CD8-positive, alpha-beta memory T cell (primary cell): ENCODE measurements around the gene EIF5A. TPM values are rescaled to one million over a fixed set of nuclear protein-coding genes. Genes with fewer than 3 reads are reported as not detected.

ENCODE experiments used
- CTCF ChIA-PET: fragments of 350-600 bp; sonication (Branson Sonifier 250); formaldehyde crosslinking; loops from one replicate; lab custom pipeline; 2021; ENCODE audit warnings: antibody characterized with exemption; lab: Charles Lee
- POLR2A ChIA-PET: fragments of 350-600 bp; sonication (Branson Sonifier 250); formaldehyde crosslinking; loops from one replicate; lab custom pipeline; 2021; ENCODE audit warnings: antibody characterized with exemption; lab: Charles Lee
- DNase-seq, 5 donors: peaks; one replicate each; pipeline versions ENCODE4 v3.0.0 to v3.0.0-alpha.2; 2020 to 2022; ENCODE audit warnings: mixed read lengths in 1 of 5
- H3K27ac ChIP-seq: one replicate; pipeline ENCODE4 v1.7.0; 2013; ENCODE audit warnings: low read depth, mild to moderate bottlenecking, low read length, moderate library complexity
- H3K27me3 ChIP-seq: 2 replicates; pipeline ENCODE4 v1.7.0; 2013; ENCODE audit warnings: low read length, mild to moderate bottlenecking; ENCODE audit not compliant: insufficient read depth, poor library complexity, severe bottlenecking
- H3K36me3 ChIP-seq: 2 replicates; pipeline ENCODE4 v1.7.0; 2013; ENCODE audit warnings: mild to moderate bottlenecking, low read length, moderate library complexity; ENCODE audit not compliant: insufficient read depth
- H3K4me1 ChIP-seq: 2 replicates; pipeline ENCODE4 v1.7.0; 2013; ENCODE audit warnings: mild to moderate bottlenecking, low read length, moderate library complexity; ENCODE audit not compliant: insufficient read depth
- H3K4me3 ChIP-seq: 2 replicates; pipeline ENCODE4 v1.7.0; 2013; ENCODE audit warnings: mild to moderate bottlenecking, low read length
- H3K9me3 ChIP-seq: 2 replicates; pipeline ENCODE4 v1.7.0; 2013; ENCODE audit warnings: mild to moderate bottlenecking, low read length
- H3K27ac Mint-ChIP-seq, 8 donors: one replicate each; pipeline ENCODE4 v1.8.0; 2020 to 2021; ENCODE audit warnings: mixed read lengths in 8 of 8, mild to moderate bottlenecking in 6 of 8, inconsistent platforms in 3 of 8, moderate library complexity in 3 of 8
- H3K27me3 Mint-ChIP-seq, 2 donors: one replicate each; pipeline ENCODE4 v1.8.0; 2020 to 2021; ENCODE audit warnings: mixed read lengths in 2 of 2, mild to moderate bottlenecking in 1 of 2, moderate library complexity in 1 of 2
- H3K36me3 Mint-ChIP-seq, 3 donors: one replicate each; pipeline ENCODE4 v1.8.0; 2020 to 2021; ENCODE audit warnings: mixed read lengths in 3 of 3, inconsistent platforms in 1 of 3, mild to moderate bottlenecking in 1 of 3
- H3K4me1 Mint-ChIP-seq, 3 donors: one replicate each; pipeline ENCODE4 v1.8.0; 2020 to 2021; ENCODE audit warnings: mixed read lengths in 3 of 3, inconsistent platforms in 1 of 3, mild to moderate bottlenecking in 1 of 3
- H3K4me3 Mint-ChIP-seq, 7 donors: one replicate each; pipeline ENCODE4 v1.8.0; 2020 to 2021; ENCODE audit warnings: mixed read lengths in 7 of 7, mild to moderate bottlenecking in 6 of 7, moderate library complexity in 4 of 7, inconsistent platforms in 2 of 7
- H3K9me3 Mint-ChIP-seq, 5 donors: one replicate each; pipeline ENCODE4 v1.8.0; 2020 to 2022; ENCODE audit warnings: mixed read lengths in 5 of 5, mild to moderate bottlenecking in 3 of 5, moderate library complexity in 2 of 5, inconsistent platforms in 1 of 5
- polyA plus RNA-seq: library from polyadenylated mRNA; unstranded; fragments of 300-500 nt; fragmentation: Illumina TruSeq; gene quantifications from one replicate; pipeline ENCODE4 v1.2.3, GENCODE V29; 2021
- total RNA-seq, 2 experiments: library from RNA; stranded (reverse); gene quantifications; one replicate each; pipeline ENCODE4 v1.2.3, GENCODE V29; 2021

EIF5A gene
- total and polyA plus RNA-seq, 3 experiments from 2014 or later: 230 to 1,595 (median 1,533) TPM

DNA sequence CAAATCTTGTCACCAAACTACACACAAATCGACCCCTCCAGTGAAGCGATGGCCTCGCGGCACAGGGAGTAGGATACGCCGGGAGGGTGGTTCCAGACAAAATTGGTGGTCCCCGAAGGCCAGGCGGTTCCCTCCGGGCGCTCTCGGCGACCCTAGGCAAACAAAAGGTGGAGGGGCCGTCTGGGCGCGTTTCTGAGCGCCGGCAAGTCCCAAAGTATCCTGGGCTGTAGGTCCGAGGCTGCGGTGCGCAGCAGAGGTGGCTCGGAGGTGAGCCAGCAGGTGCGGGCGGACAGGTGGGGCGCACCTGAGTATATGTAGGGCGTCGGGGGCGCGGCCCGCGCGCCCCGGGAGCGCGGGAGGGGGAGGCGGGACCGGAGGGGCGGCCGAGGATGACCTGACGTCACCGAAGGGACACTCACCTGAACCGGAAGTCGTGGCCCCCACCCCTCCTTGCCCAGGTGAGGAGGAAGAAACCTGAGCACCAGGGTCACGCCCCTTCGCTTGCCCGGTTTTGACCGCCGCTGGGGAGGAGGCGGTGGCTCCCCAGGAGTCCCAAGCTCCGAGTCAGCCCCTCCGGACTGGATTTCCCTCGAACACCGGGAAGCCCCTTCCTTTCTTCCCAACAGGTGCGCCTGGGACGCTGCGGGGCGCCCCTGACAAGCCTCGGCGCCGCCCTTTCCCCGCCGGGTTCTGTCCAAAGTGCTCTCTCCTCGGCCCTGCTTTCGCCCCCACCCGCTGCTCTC is 45.1 kb upstream of the EIF5A start, which contains the start of gene CLDN7:
Gene CLDN7 (minus strand): TSS at position 287 of the 743 bp plus-strand sequence. CDS start 435 bp downstream, outside the sequence.
- POLR2A ChIA-PET: interaction anchor here (0.6 to 1.1 kb wide), 3 partner anchors 20 to 26 kb away, joined by 3 to 6 read pairs (median 3); no protein-coding TSS in a partner anchor
- DNase-seq: peak in 1 of 5 donors; percentile 34

DNA sequence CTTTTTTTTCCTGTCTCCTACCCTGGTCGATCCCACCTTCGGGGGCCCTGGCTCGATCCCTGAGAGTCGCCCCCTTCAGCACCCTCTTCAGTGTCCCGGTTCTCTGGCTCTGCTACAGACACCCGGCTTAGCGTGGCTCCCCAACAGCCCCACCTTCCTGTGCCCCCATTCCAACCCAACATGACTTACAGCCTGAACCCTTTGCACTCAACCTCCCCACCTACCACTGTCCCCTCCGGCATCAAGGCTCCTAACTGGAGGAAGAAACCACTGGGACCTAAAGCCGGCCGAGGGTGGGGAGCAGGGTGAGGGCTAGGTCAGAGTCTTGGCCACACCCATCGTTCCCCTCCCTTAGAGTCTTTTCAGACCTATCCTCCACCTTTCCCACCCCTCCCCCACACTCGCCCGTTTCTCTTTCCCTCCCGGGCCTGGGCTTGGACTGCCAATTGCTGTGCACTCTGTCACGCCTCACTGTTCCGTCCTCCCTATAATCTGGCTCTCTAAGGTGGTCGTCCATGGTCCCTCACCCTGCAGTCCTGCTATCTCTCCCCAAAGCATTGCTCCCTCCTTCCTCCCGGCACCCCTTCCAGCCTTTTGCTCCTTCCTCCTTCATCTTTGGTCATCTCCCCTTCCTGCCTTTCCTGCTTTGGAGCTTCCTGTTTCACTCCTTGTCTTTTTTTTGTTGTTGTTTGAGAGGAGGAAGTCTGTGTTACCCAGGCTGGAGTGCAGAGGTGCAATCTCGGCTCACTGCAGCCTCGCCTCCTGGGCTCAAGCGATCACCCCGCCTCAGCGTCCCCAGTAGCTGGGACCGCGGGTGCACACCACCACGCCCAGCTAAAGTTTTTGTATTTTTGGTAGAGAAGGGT is 44.3 kb upstream of the EIF5A start:
- H3K27ac ChIP-seq: peak overlapping the region; percentile 28
- no peaks in the 10 kb centered on the region for H3K9me3 ChIP-seq
- H3K4me3 ChIP-seq: peak overlapping the region; percentile 24
- ChIA-PET CTCF (interaction anchor here (1.0 kb wide), 1 partner anchor 74 kb away, joined by 3 read pairs; no protein-coding TSS in a partner anchor), POLR2A (interaction anchor here (0.6 kb wide), 1 partner anchor 25 kb away, joined by 4 read pairs; no protein-coding TSS in a partner anchor)
- Mint-ChIP-seq H3K27ac (peak overlapping the region in 7 of 8 donors; percentile 8 to 91 (median 73)), H3K36me3 (peaks cover 0 to 14% (median 0%) of the 10 kb centered on the region in 3 donors), H3K4me1 (peaks cover 21 to 32% (median 23%) of the 10 kb centered on the region in 3 donors), H3K4me3 (peak overlapping the region; percentile 81 to 89 (median 85)), H3K27me3 (peaks cover 8% of the 10 kb centered on the region in 2 donors), H3K9me3 (no peaks in the 10 kb centered on the region)
- H3K36me3 ChIP-seq: no peaks in the 10 kb centered on the region
- DNase-seq: no peak
- H3K4me1 ChIP-seq: peaks cover 19% of the 10 kb centered on the region
- no peaks in the 10 kb centered on the region for H3K27me3 ChIP-seq

More for the DNA sequence above, 45.1 kb upstream of the EIF5A start, which contains the start of gene CLDN7:
- no peaks in the 10 kb centered on the region for H3K9me3 ChIP-seq
- H3K27ac Mint-ChIP-seq: peak within 1 kb of the TSS in 7 of 8 donors; percentile 64 to 91 (median 81)
- CTCF ChIA-PET: interaction anchor here (1.0 to 1.4 kb wide), 3 partner anchors 20 to 82 kb away, joined by 3 read pairs; partner anchors contain the start of gene GABARAP
- H3K36me3 Mint-ChIP-seq: peaks cover 0 to 18% (median 0%) of the 10 kb centered on the region in 3 donors
- peak within 1 kb of the TSS; percentile 28 for H3K27ac ChIP-seq
- H3K27me3 Mint-ChIP-seq: peaks cover 6 to 8% of the 10 kb centered on the region in 2 donors
- H3K4me1 ChIP-seq: peaks cover 19% of the 10 kb centered on the region
- peak within 1 kb of the TSS; percentile 81 to 89 (median 85) for H3K4me3 Mint-ChIP-seq
- no peaks in the 10 kb centered on the region for H3K27me3 ChIP-seq
- peaks cover 21 to 32% (median 23%) of the 10 kb centered on the region in 3 donors for H3K4me1 Mint-ChIP-seq
- no peaks in the 10 kb centered on the region for H3K36me3 ChIP-seq
- no peaks in the 10 kb centered on the region for H3K9me3 Mint-ChIP-seq
- H3K4me3 ChIP-seq: peak within 1 kb of the TSS; percentile 26

DNA sequence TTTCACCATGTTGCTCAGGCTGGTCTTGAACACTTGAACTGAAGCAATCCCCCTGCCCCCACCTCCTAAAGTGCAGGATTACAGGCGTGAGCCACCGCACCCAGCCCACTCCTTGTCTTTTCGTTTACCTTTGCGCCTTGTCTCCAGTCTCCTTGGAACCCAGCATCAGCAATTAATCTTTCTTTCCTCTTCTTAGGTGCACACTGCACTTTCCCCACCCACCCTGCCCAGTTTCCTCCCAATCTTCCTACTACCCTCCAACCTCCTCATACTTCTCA is 43.7 kb upstream of the EIF5A start:
- peaks cover 21 to 32% (median 23%) of the 10 kb centered on the region in 3 donors for H3K4me1 Mint-ChIP-seq
- H3K27me3 Mint-ChIP-seq: peaks cover 8% of the 10 kb centered on the region in 2 donors
- DNase-seq: no peak
- Histone ChIP-seq H3K4me1 (peaks cover 19% of the 10 kb centered on the region), H3K27me3 (no peaks in the 10 kb centered on the region), H3K36me3 (no peaks in the 10 kb centered on the region), H3K27ac (no peak overlapping the region), H3K4me3 (no peak overlapping the region), H3K9me3 (no peaks in the 10 kb centered on the region)
- ChIA-PET CTCF (interaction anchor here (1.0 kb wide), 1 partner anchor 73 kb away, joined by 3 read pairs; no protein-coding TSS in a partner anchor), POLR2A (interaction anchor here (0.6 kb wide), 1 partner anchor 26 kb away, joined by 4 read pairs; no protein-coding TSS in a partner anchor)
- peak overlapping the region in 2 of 8 donors; percentile 8 to 91 for H3K27ac Mint-ChIP-seq
- peak overlapping the region in 6 of 7 donors; percentile 81 to 86 (median 84) for H3K4me3 Mint-ChIP-seq
- H3K36me3 Mint-ChIP-seq: peaks cover 0 to 9% (median 0%) of the 10 kb centered on the region in 3 donors
- no peaks in the 10 kb centered on the region for H3K9me3 Mint-ChIP-seq

DNA sequence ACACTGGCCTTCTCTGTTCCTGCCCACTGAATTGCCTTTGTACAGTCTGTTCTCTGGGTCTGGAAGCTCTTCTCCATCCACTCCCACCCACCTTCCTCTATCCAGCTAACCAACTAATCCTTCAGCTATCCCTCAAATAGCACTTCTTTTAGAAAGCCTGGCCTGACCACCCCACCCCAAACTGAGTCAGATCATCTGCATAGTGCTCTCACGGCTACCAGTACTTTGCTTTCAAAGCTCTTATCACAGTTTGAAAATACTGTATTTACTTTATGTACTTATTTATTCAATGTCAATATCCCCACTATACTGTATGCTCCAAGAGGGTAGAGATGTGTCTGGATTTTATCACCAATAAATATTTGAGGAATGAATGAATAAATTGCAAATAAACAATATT is 40.6 kb upstream of the EIF5A start:
- H3K4me1 Mint-ChIP-seq: peaks cover 17 to 22% (median 21%) of the 10 kb centered on the region in 3 donors
- no peak overlapping the region for H3K4me3 Mint-ChIP-seq
- no peaks in the 10 kb centered on the region for H3K36me3 Mint-ChIP-seq
- no peaks in the 10 kb centered on the region for H3K27me3 ChIP-seq
- POLR2A ChIA-PET: no interaction called here
- no peaks in the 10 kb centered on the region for H3K36me3 ChIP-seq
- peaks cover 18% of the 10 kb centered on the region for H3K4me1 ChIP-seq
- H3K27ac Mint-ChIP-seq: no peak overlapping the region
- H3K27ac ChIP-seq: no peak overlapping the region
- no peak for DNase-seq
- H3K9me3 ChIP-seq: no peaks in the 10 kb centered on the region
- H3K9me3 Mint-ChIP-seq: no peaks in the 10 kb centered on the region
- H3K27me3 Mint-ChIP-seq: peaks cover 8% of the 10 kb centered on the region in 2 donors
- CTCF ChIA-PET: interaction anchor here (1.1 to 2.4 kb wide), 2 partner anchors 14 to 30 kb away, joined by 3 to 9 read pairs; partner anchors contain the start of gene SLC2A4
- no peak overlapping the region for H3K4me3 ChIP-seq

DNA sequence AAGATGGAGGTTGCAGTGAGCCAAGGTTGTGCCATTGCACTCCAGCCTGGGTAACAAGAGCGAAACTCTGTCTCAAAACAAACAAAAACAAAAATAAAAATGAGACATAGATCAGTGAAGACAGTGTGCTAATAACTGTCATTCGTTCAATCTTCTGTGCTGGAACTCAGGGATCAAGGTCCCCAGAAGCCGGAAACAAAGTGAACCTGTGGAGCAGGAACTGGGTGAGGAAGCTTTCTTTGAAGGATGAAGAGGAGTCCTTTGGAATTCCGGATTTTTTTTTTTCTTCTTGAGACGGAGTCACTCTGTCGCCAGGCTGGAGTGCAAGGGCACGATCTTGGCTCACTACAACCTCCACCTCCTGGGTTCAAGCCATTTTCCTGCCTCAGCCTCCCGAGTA is 28.0 kb upstream of the EIF5A start:
- Histone ChIP-seq H3K9me3 (no peaks in the 10 kb centered on the region), H3K27ac (no peak overlapping the region), H3K27me3 (peaks cover 8% of the 10 kb centered on the region), H3K4me1 (peaks cover 20% of the 10 kb centered on the region), H3K4me3 (no peak overlapping the region), H3K36me3 (no peaks in the 10 kb centered on the region)
- peaks cover 13 to 24% of the 10 kb centered on the region in 2 donors for H3K27me3 Mint-ChIP-seq
- H3K36me3 Mint-ChIP-seq: no peaks in the 10 kb centered on the region
- POLR2A ChIA-PET: no interaction called here
- CTCF ChIA-PET: interaction anchor here (1.4 to 2.7 kb wide), 3 partner anchors 17 to 157 kb away, joined by 5 to 9 read pairs (median 7); no protein-coding TSS in a partner anchor
- peak overlapping the region in 2 of 7 donors; percentile 32 to 66 for H3K4me3 Mint-ChIP-seq
- H3K27ac Mint-ChIP-seq: no peak overlapping the region
- peaks cover 13 to 25% (median 14%) of the 10 kb centered on the region in 3 donors for H3K4me1 Mint-ChIP-seq
- no peaks in the 10 kb centered on the region for H3K9me3 Mint-ChIP-seq
- no peak for DNase-seq

DNA sequence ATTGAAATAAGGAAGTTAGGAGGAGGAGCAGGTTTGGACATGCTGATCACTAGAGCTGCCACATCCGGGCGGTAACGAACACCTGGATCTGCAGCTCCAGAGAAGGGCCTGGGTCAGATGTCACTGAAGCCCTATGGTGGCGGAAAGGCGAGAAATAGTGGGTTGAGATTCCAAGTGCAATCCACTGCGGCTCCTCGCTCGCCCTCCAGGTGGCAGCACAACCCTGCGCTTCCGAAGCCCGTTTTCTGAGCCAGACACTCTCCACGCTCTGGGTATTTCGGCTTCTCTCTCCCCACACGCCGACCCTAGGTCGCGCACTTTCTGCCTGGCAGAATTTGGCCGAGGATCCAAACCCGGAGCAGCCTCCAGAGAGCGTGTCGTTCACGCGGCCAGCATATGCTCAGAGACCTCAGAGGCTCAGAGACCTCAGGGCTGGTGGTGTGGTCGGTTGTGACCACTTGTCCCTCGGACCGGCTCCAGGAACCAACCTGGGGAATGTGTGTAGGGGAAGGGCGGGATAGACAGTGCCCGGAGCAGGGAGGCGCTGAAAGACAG is 26.8 kb upstream of the EIF5A start:
- Mint-ChIP-seq H3K4me3 (peak overlapping the region; percentile 79 to 92 (median 80)), H3K9me3 (no peaks in the 10 kb centered on the region), H3K36me3 (no peaks in the 10 kb centered on the region), H3K27ac (peak overlapping the region in 7 of 8 donors; percentile 56 to 92 (median 70)), H3K4me1 (peaks cover 13 to 25% (median 14%) of the 10 kb centered on the region in 3 donors), H3K27me3 (peaks cover 20 to 30% of the 10 kb centered on the region in 2 donors)
- H3K4me1 ChIP-seq: peaks cover 20% of the 10 kb centered on the region
- DNase-seq: peak; percentile 77 to 89 (median 81)
- CTCF ChIA-PET: interaction anchor here (0.6 to 8.4 kb wide), 15 partner anchors 10 to 281 kb away, joined by 3 to 87 read pairs (median 4); partner anchors contain the start of gene SENP3
- peak overlapping the region; percentile 54 for H3K4me3 ChIP-seq
- POLR2A ChIA-PET: interaction anchor here (0.7 kb wide), 1 partner anchor 24 kb away, joined by 3 read pairs; no protein-coding TSS in a partner anchor
- no peaks in the 10 kb centered on the region for H3K36me3 ChIP-seq
- no peak overlapping the region for H3K27ac ChIP-seq
- H3K27me3 ChIP-seq: peaks cover 8% of the 10 kb centered on the region
- no peaks in the 10 kb centered on the region for H3K9me3 ChIP-seq
